Activated CD8-positive, alpha-beta memory T cell treated with anti-CD3 and anti-CD28 coated beads for 24 hours (primary cell): Measurements from ENCODE around the gene RPP25L.
A peak's percentile ranks its signal among the peaks of the same experiment; 100 is the strongest.
"Not testable (repeated sequence)": the region's sequence is repeated elsewhere in the genome, so short reads cannot be mapped to it uniquely, and the experiment has no call there.

Experiments
- DNase-seq: peaks from one replicate; pipeline ENCODE4 v3.0.0-alpha.2; 2020

Gene RPP25L

GRCh38 chr9:34611811-34612787 is at the start of gene RPP25L:
Gene RPP25L, minus strand, starts transcription at chr9:34612097. Its CDS starts 801 bp downstream, at chr9:34611296.
- DNase-seq, result peak; percentile 94

- no peak for DNase-seq
Measured at GRCh38 chr9:34659592-34660253, 47.8 kb upstream of the RPP25L start.

GRCh38 chr9:34658461-34658860 is 46.6 kb upstream of the RPP25L start:
- DNase-seq, result no peak

- DNase-seq, result no peak
Measured at GRCh38 chr9:34656992-34657391, 45.1 kb upstream of the RPP25L start.

GRCh38 chr9:34655394-34655793 is 43.5 kb upstream of the RPP25L start:
- no peak for DNase-seq

- DNase-seq, result no peak
Measured at GRCh38 chr9:34654323-34655051, 42.6 kb upstream of the RPP25L start.

GRCh38 chr9:34653151-34654072 is 41.5 kb upstream of the RPP25L start:
- no peak for DNase-seq

- DNase-seq, result no peak
Measured at GRCh38 chr9:34652602-34653000, 40.7 kb upstream of the RPP25L start.

GRCh38 chr9:34651876-34652601 is 40.1 kb upstream of the RPP25L start, which contains the start of gene IL11RA:
Gene IL11RA, plus strand, starts transcription at chr9:34652185. Its CDS starts 3,033 bp downstream, at chr9:34655218.
- DNase-seq, result peak; percentile 69

- DNase-seq, result no peak
Measured at GRCh38 chr9:34651321-34651720, 39.4 kb upstream of the RPP25L start.

GRCh38 chr9:34650816-34651215 is 38.9 kb upstream of the RPP25L start:
- DNase-seq, result no peak

GRCh38 chr9:34648673-34649072 is 36.8 kb upstream of the RPP25L start:
- DNase-seq, result no peak

- no peak for DNase-seq
Measured at GRCh38 chr9:34647651-34648050, 35.8 kb upstream of the RPP25L start.

GRCh38 chr9:34647084-34647403 is 35.1 kb upstream of the RPP25L start:
- no peak for DNase-seq

GRCh38 chr9:34646211-34647083 is 34.5 kb upstream of the RPP25L start, which contains the start of gene GALT:
Gene GALT, plus strand, starts transcription at chr9:34646675. Its CDS starts 30 bp downstream, at chr9:34646705.
- DNase-seq, result peak; percentile 99

- no peak for DNase-seq
Measured at GRCh38 chr9:34644766-34645314, 32.9 kb upstream of the RPP25L start.

GRCh38 chr9:34642679-34643078 is 30.8 kb upstream of the RPP25L start:
- no peak for DNase-seq

GRCh38 chr9:34639322-34639721 is 27.4 kb upstream of the RPP25L start:
- DNase-seq, result not testable (repeated sequence)

- no peak for DNase-seq
Measured at GRCh38 chr9:34638138-34638445, 26.2 kb upstream of the RPP25L start.
